ENCODE results near the gene PPP1R10. TPM values are rescaled to one million over a fixed set of nuclear protein-coding genes. Genes with fewer than 3 reads are reported as not detected.

PPP1R10 gene
- total RNA-seq, 2 donors from 2014 or later, result 114 to 123 TPM

DNA sequence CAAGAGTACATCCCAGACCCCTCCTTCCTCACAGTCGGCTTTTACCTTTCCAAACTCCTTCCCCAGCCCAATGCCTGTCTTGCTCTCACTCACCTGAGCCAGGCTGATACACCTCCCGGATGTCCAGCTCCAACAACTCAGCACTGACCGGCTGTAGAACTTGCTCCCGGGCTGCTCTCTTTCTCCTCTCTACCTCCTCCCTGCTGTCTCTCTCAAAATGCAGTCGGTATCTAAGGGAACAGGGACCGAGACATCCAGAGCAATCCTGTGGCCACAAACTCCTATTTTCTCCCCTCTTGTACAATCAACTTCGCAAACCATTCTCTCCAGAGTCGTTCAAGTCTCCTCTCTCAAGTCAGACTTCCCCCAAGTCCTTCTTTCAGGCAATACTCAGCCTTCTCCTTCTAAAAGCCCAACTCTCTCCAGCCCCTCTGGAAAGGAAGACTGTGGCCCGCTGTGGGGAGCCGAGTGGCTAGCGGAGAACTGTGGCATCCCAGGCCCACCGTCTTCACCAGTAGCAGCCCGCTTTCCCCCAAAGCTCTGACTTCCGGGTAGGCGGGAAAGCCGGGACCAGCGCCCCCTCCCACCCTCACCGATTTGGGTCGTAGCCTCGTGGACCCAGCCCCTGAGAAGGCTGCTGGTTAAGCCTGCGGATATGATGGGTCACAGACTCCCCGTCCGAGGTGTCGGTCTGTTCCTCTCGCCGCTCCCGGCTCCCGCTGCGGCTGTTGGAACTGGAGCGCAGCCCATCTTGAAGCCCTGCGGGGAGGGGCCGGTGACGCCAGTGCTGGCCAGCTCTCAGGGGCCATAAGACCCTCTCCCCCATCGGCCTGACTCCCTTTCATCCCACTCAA, 61.9 kb downstream of the PPP1R10 start:
- H3K4me1 Mint-ChIP-seq, result peaks cover 48% of the 10 kb centered on the region
- H3K9me3 ChIP-seq (ENCODE audit: control insufficient read depth, low read length, poor library complexity, severe bottlenecking), result no peaks in the 10 kb centered on the region
- no peaks in the 10 kb centered on the region for H3K27me3 Mint-ChIP-seq
- H3K4me3 Mint-ChIP-seq, result peak overlapping the region; percentile 99
- peak overlapping the region; percentile 100 for H3K27ac Mint-ChIP-seq
- DNase-seq (no peak), ATAC-seq (no peak)
- H3K36me3 Mint-ChIP-seq (ENCODE audit: low read depth), result peaks cover 30% of the 10 kb centered on the region

DNA sequence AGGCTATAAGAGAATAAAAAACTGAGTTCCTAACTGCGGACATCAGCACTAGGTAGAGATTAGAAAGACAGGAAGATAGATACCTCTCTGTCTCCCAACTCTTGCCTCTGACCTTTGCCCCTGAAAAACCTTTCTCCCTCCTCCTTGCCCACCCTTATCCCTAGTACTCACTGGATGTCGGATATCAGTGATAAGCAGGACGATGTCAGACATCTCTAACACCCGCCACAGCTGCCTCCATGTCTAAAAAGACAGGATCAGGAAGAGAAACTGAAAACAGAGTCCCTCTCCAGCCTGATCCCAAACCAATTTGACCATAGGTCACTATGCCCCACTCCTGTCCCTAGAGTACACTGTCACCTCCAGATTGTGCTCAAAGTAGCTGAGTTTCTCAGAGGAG, 62.6 kb downstream of the PPP1R10 start:
- no peaks in the 10 kb centered on the region for H3K9me3 ChIP-seq (ENCODE audit: control insufficient read depth, low read length, poor library complexity, severe bottlenecking)
- peaks cover 36% of the 10 kb centered on the region for H3K36me3 Mint-ChIP-seq (ENCODE audit: low read depth)
- H3K27ac Mint-ChIP-seq, result peak overlapping the region; percentile 100
- DNase-seq (no peak), ATAC-seq (no peak)
- peaks cover 52% of the 10 kb centered on the region for H3K4me1 Mint-ChIP-seq
- no peaks in the 10 kb centered on the region for H3K27me3 Mint-ChIP-seq
- H3K4me3 Mint-ChIP-seq, result peak overlapping the region; percentile 99

Other genes starting within 250 kb of the PPP1R10 start
- 1,000 to 10,000 TPM; 1,324 to 1,494 TPM for gene HLA-E, start 127.7 kb downstream of the PPP1R10 start, total RNA-seq
- 100 to 1,000 TPM; 178 to 211 TPM for gene GNL1, start 60.8 kb downstream of the PPP1R10 start, total RNA-seq
- 10 to 100 TPM; 11.2 to 13.9 TPM for gene PRR3, start 59.9 kb downstream of the PPP1R10 start, total RNA-seq
- gene ABCF1, start 45.8 kb downstream of the PPP1R10 start, total RNA-seq, result 100 to 1,000 TPM in 1 of 2 donors, 10 to 100 TPM in 1; 97.4 to 106 TPM
- gene MRPS18B, start 597 bp upstream of the PPP1R10 start, total RNA-seq, result 10 to 100 TPM; 16.3 to 23.2 TPM
- gene ATAT1, start 9.6 kb upstream of the PPP1R10 start, total RNA-seq, result 1 to 10 TPM; 5.6 to 6.6 TPM
- 10 to 100 TPM; 32.6 to 37.0 TPM for gene C6orf136, start 29.9 kb upstream of the PPP1R10 start, total RNA-seq
- 10 to 100 TPM; 23.5 to 25.6 TPM for gene DHX16, start 55.8 kb upstream of the PPP1R10 start, total RNA-seq
- gene PPP1R18, start 69.4 kb upstream of the PPP1R10 start, total RNA-seq, result 100 to 1,000 TPM in 1 of 2 donors, 10 to 100 TPM in 1; 99.5 to 117 TPM
- 1 to 10 TPM; 4.7 to 5.6 TPM for gene NRM, start 73.7 kb upstream of the PPP1R10 start, total RNA-seq
- 10 to 100 TPM; 37.4 to 46.5 TPM for gene MDC1, start 100.0 kb upstream of the PPP1R10 start, total RNA-seq
- 100 to 1,000 TPM; 104 to 108 TPM for gene TUBB, start 103.1 kb upstream of the PPP1R10 start, total RNA-seq
- 10 to 100 TPM; 25.6 to 39.0 TPM for gene FLOT1, start 125.4 kb upstream of the PPP1R10 start, total RNA-seq
- gene IER3, start 127.3 kb upstream of the PPP1R10 start, total RNA-seq, result 10 to 100 TPM in 1 of 2 donors, 1 to 10 TPM in 1; 9.6 to 11.3 TPM

All from T-helper 17 cell (primary cell).